DLD1 (cell line): Measurements from ENCODE around the gene KCNT2.

Experiments used
- in situ Hi-C: cut with HindIII; loops from 2 replicates; pipeline ENCODE4 v1.10.0; 2017; ENCODE audit warnings: low sequenced_read_pairs

The KCNT2 gene

DNA sequence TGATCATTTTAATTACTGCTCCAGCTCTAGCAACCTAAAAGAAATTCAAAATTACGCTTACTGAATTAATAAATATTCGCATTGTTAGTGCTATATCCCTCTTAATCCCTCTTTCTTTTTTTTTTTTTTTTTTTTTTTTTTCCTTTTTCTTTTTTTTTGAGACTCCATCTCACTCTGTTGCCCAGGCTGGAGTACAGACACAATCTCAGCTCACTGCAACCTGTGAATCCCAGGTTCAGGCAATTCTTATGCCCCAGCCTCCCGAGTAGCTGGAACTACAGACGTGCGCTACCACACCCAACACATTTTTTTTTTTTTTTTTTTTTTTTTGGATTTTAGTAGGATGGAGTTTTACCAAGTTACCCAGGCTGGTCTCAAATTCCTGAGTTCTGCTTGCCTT is 157.1 kb downstream of the KCNT2 start:
- in situ Hi-C loops: no loop called here

DNA sequence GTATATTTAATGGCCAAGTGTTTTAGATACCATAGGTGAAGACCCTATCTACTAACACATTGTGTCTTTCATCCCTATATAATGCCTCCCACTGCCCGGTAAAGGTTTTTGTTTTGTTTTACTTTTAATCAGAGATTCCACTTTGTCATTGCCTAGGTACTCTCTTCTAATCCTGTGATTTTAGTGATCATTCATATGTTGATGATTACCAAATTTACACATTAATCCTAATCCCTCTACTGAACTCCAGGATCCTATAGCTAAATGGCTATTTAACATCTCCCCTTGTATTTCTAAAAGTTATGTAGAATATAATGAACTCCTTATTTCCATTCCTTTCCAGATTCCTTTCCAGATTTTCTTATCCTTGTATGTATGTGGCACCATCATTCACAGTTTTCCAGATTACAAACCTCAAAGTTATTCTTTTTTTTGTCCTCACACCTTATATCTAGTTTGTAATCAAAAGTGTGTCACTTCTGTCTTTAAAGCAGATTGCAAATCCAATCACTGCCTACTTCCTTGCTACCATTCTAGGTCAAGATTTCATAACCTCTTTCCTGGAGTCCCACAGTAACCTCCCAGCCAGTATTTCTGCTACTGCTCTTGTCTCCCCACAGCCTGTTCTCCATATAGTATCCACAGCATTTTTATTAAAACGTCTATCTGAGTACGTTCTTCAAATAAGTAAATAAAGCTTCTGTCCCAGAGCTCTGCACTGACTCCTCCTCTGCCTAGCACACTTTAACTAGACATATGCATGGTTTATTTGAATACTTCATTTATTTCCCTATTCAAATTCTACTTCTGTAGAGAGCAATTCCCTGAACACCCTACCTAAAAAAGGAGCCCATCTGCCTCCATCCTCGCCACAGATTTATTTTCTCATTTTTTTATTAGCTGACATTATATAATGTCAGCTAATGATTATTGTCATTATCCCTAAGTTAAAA is 157.8 kb downstream of the KCNT2 start:
- in situ Hi-C loops: no loop called here

DNA sequence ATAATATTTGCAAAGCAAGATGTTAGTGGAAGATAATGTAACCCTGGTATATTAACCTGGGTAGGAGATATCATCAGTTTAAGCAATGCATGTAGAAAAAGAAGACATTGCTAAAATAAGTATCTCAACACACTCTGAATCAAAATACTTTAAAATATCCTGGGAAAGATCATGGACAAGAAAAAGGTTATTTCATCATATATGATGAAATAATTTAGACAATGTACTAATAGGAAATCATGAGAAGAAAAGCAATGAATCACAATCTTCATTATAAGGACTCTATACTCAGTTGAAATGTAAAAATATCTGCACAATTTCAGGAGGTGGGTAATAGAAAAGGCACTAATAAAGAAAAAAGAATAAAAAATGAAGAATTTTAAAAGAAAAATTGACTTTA is 158.8 kb downstream of the KCNT2 start:
- in situ Hi-C loops: no loop called here

DNA sequence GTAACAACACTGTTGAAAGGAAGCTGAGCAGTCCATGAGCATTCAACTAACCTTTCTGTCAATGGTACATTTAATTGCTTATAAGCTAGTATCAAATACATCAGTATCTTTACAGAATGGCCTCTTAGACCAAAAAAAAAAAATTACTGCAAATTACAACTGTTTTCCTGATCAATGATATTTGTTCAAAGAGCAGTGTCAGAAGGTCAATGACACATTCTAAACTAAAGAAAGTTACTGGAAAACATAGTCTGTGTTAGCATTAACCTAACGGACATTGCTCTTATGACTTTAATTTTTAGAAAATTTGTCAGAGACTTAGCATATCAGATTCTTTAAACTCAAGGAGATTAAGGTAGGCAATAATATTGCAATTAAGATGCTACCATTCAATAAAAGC is 162.5 kb downstream of the KCNT2 start:
- in situ Hi-C loops: no loop called here

DNA sequence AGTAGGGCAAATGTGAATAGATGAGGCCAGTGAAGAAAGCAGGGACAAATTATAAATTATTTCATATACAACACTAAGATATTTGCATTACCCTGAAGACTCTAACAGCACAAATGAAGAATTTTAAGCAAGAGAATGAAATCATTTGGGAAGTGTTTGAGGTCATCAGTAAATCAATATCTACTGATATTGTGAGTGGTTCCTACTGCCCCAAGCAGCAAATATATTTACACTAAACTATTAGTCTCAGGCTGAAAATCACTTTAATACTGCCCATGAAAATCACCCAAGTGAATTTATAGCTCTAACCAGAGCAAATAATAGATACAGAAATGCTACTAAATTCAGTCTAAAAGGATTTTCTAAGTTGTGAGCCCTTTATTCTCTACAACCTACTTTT is 163.6 kb downstream of the KCNT2 start:
- in situ Hi-C loops: no loop called here

DNA sequence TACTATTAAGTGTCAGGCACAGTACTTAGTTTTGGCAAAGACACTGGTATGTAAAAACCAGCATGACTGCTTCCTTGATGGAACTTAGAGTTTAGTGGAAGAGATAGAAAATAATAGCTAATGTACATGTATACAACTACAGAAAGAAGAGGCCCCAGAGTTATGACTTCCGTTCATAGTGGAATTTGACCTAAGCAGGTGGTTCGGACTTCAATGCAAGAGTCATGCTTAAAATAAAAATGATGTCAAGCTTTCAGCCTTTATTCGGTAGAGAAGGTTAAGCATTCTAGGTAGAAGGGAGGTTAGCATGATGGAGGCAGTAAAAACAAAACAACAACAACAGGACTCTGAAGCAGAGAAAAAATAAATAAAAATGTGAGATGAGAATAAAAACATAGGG is 165.9 kb downstream of the KCNT2 start:
- in situ Hi-C loops: no loop called here

DNA sequence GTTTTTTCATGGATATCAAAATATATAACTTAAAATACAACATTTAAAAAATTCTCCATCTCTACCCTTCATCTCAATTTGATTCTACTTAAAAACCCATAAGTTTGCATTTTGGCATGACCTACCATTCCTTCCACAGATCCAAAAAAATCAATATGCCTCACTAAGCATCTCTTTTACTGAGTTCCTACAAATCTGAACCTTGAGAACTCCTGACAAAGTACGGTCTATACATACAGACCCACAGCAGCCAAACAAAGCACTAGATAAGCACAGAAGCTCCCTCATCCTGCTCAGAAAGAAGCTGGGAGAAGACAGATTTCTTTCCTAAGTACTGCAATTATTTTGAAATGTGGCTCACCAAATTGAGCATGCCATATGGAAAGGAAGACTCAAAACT is 167.5 kb downstream of the KCNT2 start:
- in situ Hi-C loops: no loop called here

DNA sequence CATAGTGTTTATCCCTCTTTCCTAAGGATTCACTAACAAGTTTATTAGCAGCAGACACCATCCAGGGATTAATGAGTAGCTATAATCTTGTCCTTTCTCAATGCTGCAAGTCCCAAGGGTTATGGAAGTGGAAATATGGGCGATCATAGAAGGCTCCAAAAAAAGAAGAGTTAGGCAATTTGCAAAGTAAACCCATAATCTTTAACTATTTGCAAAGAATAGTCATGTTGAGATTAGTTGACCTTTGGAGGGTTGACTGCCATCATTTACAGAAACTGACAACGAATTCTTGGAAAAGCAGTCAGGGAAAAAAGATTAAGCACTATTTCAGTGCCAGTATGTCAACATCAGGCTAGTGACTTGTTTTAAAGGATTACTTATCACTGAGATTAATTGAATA is 169.9 kb downstream of the KCNT2 start:
- in situ Hi-C loops: no loop called here

DNA sequence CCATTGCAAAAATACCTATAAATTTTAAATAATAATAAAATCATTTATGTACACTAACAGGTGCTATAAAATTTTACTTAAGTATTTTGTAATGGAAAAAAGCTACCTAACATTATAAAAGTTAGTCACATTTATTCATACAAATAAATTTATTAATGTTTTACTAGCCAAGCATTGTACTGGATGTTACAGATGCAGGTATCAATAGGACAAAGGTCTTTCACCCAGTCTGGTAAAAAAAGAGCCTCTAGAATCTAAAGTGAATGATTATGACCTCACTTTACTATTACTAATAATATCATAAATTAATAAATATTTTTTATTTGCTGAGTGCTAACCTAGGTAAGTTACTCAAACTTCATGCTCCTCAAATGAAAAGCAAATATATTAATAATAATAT is 170.6 kb downstream of the KCNT2 start:
- in situ Hi-C loops: no loop called here

DNA sequence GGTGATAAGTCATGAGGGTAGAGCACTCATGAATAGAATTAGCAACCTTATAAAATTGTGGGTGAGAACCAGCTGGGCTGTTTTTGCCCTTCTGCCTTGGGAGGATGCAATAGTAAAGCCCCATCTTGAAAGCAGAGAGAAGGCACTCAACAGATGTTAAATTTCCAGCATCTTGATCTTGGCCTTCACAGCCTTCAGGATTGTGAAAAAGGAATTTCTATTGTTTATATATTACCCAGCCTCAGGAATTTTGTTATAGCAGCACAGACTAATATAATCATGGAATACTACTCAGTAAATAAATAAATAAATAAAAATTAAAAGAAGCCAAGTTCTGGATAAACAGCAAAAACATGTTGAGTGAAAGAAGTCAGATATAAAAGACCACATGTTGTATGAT is 175.2 kb downstream of the KCNT2 start:
- in situ Hi-C loops: no loop called here

DNA sequence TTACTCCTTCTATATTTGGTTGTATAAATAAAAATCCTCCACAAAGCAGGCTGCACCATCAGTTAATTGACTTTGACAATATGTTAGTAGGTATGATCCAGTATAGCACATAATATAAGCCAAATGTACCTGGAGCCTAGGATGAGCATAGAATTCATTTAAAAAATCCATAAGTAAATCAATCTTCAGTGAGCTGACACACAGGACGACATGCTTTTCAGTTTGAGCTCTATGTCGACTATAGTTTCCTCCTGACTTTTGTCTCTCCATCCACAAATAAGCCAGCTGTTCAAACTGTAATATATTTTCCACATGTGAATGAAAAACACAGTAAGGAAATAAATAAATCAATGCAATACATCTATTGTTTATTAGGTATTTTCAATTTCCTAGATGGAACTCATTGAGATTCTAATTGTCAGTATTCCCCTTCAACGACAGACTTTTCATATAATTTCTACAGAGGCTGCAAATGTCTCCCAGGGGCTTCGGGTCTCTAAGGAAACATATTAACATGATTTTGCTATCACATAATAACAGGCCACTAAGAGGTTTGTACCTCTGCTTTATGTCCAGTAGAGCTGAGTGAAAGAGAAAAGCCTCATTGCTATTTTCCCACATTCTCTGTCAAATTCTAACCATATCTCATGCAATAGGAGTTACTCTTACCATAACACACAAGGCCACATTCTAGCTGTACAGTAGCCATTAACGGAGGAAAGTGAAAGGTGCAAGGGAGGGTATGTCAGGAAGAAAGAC is 180.1 kb downstream of the KCNT2 start:
- in situ Hi-C loops: no loop called here

DNA sequence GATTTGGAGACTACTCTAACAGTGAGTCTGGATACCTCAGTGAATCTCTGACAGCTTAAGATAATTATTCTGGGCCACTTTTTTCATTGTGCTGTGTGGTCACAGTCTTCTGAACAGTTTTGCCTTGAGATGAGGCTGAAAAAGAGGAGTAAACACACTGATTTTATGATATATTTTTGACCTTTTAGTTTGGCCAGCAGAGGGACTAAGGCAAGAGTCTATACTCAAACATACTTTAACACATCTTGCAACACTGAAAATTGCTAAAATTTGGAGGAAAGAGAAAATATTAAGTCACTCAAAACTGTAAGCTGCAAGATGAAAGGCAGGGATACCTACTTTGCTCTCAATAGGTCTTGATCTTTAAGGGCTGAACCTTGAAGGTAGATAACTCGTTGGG is 182.7 kb downstream of the KCNT2 start:
- in situ Hi-C loops: no loop called here

DNA sequence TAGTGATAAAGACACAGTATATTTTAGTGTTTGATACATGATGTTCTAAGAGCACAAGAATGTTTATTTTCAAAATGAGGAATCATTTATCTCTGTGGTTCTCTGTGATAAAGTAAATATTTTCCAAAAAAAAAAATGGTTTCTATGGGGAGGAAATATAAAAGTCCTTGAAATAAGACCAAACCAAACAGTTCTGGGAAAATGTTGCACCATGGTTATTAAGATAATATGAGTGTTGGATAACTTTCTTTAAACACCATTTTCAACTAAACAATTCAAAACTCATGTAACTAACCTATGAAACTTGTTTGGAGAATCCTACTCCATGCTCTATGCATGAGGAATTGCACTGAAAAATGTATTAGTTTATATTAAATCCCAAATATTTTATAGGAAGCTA is 184.6 kb downstream of the KCNT2 start:
- in situ Hi-C loops: no loop called here

DNA sequence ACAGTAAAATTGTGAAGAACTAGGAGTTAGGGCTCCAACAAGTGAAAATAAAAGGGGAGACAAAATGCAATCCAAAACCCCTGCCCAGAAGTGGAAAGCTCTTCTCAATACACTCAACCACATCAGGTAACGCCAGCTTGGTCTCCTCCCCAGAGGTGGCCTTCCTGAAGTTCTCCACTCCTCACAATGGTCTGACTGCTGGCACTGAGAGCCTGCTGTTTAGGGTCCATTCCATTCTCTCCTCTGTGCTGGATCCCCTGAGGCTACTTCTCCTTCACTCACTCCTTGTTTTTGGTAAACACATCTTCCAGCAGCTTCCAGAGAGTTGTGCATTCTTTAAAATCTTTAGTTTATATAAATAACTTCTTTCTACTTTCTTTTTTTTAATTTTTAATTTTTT is 189.5 kb downstream of the KCNT2 start:
- in situ Hi-C loops: no loop called here

DNA sequence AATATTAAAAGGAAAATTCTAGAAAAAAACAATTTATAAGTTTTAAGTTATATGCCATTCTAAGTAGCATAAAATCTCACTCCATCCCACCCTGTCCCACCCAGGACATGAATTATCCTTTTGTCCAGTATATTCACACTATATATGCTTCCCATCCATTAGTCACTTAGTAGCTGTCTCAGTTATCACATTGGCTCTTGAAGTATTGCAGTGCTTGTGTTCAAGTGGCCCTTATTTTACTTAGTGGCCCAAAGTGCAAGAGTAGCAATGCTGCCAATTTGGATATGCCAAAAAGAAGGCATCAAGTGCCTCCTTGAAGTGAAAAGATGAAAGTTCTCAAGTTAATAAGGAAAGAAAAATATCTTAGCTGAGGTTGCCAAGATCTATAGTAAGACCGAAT is 192.3 kb downstream of the KCNT2 start:
- in situ Hi-C loops: no loop called here

DNA sequence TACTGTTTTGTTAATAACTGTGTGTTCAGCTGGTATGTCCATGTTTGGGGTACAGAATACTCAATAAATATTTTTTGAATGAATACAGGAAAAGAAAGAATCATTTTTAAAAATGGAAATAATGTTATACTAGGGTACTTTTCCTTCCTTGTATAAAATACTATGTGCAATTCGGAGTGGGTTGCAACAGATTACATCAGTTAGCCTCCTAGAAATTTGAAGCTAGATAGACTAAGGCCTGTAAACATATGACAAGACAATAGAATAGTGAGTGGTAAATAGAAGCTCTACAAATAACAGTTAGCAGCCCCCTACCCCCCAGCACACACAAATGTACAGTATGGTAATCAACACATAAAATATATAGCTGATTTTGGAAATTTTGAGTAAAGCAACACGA is 195.9 kb downstream of the KCNT2 start:
- in situ Hi-C loops: no loop called here

DNA sequence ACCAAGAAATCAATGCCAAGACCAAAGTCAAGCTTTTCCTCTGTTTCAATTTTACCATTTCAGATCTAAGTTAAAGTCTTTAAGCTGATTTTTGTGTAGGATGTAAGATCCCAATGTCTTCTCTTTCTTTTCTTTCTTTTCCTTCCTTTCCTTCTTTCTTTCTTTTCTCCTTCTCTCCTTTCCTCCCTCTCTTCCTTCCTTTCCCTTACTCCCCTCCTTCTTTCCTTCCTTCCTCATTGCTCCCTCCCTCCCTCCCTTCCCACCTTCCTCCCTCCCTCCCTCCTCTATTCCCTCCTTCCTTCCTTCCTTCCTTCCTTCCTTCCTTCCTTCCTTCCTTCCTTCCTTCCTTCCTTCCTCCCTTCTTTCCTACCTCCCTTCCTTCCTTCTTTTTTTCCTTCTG is 197.5 kb downstream of the KCNT2 start:
- in situ Hi-C loops: no loop called here

DNA sequence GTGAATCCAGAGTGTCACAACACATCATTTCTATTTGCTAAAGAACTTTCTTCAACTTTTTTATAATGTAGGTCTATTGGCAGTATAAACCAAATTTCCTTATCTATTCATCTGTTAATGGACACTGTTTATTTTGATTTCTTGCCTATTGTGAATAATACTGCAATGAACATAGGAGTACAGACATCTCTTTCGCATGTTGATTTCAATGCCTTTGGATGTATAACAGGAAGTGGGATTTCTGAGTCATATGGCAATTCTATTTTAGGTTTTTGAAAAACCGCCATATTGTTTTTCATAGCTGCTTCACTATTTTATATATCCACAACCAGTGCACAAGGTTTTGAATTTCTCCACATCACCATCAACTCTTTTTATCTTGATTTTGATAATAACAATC is 198.7 kb downstream of the KCNT2 start:
- in situ Hi-C loops: no loop called here

DNA sequence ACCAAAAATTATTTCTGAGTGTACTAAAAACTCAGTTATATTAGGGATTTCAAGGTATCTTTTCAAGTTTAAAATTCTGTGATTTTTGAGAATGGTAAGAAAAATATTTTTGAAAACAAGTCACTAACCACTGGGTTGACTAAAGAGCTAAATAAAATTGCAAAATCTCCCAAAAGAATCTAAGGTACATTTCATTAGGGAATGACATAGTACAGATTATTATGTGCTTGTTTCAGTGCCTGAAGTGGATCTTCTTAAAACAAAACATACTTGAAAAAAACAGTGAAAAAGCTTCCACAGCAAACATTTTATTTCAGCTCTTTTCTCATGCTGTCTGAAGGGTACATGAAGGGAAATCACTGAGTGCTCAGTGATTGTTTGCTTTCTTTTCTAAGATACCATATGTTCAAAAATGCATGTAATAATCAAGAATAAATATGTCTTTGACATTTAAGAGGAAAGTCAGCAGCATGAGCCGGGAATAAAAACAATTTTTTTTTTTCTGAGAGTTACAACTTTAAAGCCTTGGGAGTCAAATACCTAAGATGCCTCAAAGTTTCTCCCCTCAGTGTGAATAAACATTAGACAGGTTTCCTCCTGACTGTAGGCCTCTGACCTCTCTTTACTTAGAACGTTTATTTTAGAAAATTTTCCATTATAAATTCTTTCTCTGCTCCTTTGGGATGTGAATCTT is 200.7 kb downstream of the KCNT2 start:
- in situ Hi-C loops: no loop called here

DNA sequence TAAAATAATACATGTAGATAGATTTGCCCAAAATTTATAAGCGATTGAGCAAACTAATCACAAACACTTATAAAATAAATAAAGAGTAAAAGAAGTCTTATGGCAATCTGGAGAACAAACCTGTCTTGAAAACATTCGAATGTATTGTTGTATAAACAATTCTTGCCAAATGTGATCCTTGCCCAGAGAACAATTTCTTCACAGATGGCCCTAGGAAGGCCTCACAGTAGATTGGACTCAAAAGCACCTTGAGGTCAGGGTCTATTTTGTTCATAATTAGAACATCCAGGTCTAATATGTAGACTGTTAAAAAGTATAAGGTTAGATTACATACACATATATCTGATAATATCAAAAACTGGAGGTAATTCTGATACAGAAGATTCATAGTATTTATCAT is 202.4 kb downstream of the KCNT2 start:
- in situ Hi-C loops: no loop called here

DNA sequence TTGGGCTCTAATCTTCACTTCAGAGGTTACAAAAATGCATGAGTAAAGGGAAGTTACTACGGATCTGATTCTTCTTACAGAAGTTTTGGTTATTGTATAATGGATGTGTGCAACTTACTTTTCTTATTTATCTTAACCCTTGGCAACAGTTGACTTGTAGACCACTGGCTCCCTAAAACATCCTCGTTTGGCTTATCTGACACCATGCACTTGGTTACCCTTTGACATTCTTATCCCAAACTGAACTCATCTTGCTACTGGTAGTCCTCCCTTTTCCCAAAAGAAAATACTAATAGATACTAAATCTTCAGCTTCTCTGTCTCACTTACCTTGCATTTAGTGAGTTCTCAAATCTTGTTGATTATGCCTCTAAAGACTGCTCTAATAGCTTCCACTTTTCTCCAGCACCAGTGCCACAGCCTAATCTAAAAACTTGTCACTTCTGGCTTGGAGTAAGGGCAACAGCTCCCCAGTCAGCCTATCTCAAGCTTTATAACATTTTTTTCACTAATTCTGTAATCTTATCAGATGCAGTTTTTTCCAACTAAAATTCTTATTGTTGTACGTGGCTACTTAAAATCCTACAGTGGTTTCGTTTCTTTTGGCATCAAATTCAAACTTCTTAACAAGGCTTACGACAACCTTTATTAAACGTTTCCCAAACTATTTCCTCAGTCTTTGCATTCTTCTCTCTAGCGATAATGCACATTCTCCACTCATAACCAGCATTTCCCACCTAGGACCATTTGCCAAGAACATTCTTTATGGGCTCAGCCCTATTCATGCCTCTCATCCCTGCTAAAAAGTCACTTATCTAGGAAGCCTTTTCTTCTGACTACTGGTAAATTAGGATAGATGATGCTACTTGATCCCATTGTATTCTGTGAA is 204.2 kb downstream of the KCNT2 start:
- in situ Hi-C loops: no loop called here
